ENCODE data around the gene ATXN7L1.
A peak's percentile ranks its signal among the peaks of the same experiment; 100 is the strongest.

Gene ATXN7L1

GRCh38 chr7:105613611-105614330, 262.6 kb downstream of the ATXN7L1 start:
- no peak overlapping the region for H3K4me3 ChIP-seq (ENCODE audit: low read depth, low read length)
- H3K36me3 ChIP-seq (replicated peaks) = peaks cover 3% of the 10 kb centered on the region
- H3K27me3 ChIP-seq (replicated peaks) = no peaks in the 10 kb centered on the region
- DNase-seq = no peak
- TF ChIP-seq, protein P1, sequence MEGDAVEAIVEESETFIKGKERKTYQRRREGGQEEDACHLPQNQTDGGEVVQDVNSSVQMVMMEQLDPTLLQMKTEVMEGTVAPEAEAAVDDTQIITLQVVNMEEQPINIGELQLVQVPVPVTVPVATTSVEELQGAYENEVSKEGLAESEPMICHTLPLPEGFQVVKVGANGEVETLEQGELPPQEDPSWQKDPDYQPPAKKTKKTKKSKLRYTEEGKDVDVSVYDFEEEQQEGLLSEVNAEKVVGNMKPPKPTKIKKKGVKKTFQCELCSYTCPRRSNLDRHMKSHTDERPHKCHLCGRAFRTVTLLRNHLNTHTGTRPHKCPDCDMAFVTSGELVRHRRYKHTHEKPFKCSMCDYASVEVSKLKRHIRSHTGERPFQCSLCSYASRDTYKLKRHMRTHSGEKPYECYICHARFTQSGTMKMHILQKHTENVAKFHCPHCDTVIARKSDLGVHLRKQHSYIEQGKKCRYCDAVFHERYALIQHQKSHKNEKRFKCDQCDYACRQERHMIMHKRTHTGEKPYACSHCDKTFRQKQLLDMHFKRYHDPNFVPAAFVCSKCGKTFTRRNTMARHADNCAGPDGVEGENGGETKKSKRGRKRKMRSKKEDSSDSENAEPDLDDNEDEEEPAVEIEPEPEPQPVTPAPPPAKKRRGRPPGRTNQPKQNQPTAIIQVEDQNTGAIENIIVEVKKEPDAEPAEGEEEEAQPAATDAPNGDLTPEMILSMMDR (IDR thresholded peaks at IDR 0.05; ENCODE audit: low read depth, low read length, missing control alignments) = no peak
- H3K27ac ChIP-seq = no peak overlapping the region
- in situ Hi-C loops (cut with HindIII; ENCODE audit: low pct_ligation_motif_present, low sequenced_read_pairs) = no loop called here

- Histone ChIP-seq H3K27me3 (replicated peaks) (no peaks in the 10 kb centered on the region), H3K4me3 (ENCODE audit: low read depth, low read length) (no peak overlapping the region), H3K27ac (no peak overlapping the region), H3K36me3 (replicated peaks) (peaks cover 3% of the 10 kb centered on the region)
- no peak for DNase-seq
- TF ChIP-seq, protein P1 (IDR thresholded peaks at IDR 0.05; ENCODE audit: low read depth, low read length, missing control alignments) = no peak
- in situ Hi-C loops (cut with HindIII; ENCODE audit: low pct_ligation_motif_present, low sequenced_read_pairs) = no loop called here
Observed at GRCh38 chr7:105612806-105613205, 263.6 kb downstream of the ATXN7L1 start.

DNA sequence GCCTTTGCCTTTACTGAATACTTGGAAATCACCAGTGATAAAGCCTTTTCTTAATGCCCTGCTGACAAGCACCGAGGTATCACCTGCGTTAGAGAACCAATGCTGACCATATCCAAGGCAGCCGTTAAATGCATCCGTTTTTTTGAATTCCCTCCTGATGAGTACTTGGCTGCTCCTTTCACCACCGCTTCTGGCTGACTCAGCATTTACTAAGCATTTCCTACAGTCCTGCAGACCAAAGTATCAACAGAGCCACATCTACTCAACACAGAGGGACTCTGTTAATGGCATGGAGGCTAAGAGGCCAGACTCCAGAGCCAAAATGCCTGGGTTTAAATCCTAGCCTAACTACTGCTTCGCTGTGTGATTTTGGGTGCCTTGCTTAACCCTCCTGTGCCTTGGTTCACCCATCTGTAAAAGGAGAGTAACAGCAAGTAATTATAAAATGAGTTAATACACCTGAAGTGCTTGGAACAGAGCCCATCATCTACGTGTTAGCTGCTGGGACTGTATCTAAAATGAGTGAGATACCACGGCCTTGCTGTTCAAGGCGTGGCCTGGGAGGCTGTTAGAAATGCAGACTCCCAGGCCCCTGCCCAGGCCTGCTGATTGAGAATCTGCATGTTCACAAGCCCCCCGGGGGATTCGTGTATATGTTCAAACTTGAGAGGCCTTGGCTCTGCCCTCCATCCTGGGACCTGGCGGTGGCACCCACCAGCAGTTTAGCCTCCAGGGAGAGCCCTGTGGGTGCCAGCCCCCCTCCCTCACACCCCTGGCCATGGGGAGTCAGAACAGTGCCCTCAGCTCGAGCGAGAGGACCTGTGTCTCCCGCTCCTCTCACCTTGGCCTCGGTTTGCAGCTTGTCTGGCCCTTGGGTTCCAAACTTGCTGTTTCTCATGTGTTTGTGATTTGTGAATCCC, 264.3 kb downstream of the ATXN7L1 start:
- in situ Hi-C loops (cut with HindIII; ENCODE audit: low pct_ligation_motif_present, low sequenced_read_pairs) = no loop called here
- H3K27me3 ChIP-seq (replicated peaks) = no peaks in the 10 kb centered on the region
- TF ChIP-seq, protein P1 (IDR thresholded peaks at IDR 0.05; ENCODE audit: low read depth, low read length, missing control alignments) = no peak
- H3K36me3 ChIP-seq (replicated peaks) = peaks cover 3% of the 10 kb centered on the region
- H3K27ac ChIP-seq = no peak overlapping the region
- DNase-seq = peak; percentile 6
- no peak overlapping the region for H3K4me3 ChIP-seq (ENCODE audit: low read depth, low read length)

GRCh38 chr7:105610165-105610930, 266.1 kb downstream of the ATXN7L1 start:
- peaks cover 3% of the 10 kb centered on the region for H3K36me3 ChIP-seq (replicated peaks)
- H3K4me3 ChIP-seq (ENCODE audit: low read depth, low read length) = no peak overlapping the region
- DNase-seq = no peak
- no peak overlapping the region for H3K27ac ChIP-seq
- in situ Hi-C loops (cut with HindIII; ENCODE audit: low pct_ligation_motif_present, low sequenced_read_pairs) = no loop called here
- no peaks in the 10 kb centered on the region for H3K27me3 ChIP-seq (replicated peaks)
- TF ChIP-seq, protein P1 (IDR thresholded peaks at IDR 0.05; ENCODE audit: low read depth, low read length, missing control alignments) = no peak

DNA sequence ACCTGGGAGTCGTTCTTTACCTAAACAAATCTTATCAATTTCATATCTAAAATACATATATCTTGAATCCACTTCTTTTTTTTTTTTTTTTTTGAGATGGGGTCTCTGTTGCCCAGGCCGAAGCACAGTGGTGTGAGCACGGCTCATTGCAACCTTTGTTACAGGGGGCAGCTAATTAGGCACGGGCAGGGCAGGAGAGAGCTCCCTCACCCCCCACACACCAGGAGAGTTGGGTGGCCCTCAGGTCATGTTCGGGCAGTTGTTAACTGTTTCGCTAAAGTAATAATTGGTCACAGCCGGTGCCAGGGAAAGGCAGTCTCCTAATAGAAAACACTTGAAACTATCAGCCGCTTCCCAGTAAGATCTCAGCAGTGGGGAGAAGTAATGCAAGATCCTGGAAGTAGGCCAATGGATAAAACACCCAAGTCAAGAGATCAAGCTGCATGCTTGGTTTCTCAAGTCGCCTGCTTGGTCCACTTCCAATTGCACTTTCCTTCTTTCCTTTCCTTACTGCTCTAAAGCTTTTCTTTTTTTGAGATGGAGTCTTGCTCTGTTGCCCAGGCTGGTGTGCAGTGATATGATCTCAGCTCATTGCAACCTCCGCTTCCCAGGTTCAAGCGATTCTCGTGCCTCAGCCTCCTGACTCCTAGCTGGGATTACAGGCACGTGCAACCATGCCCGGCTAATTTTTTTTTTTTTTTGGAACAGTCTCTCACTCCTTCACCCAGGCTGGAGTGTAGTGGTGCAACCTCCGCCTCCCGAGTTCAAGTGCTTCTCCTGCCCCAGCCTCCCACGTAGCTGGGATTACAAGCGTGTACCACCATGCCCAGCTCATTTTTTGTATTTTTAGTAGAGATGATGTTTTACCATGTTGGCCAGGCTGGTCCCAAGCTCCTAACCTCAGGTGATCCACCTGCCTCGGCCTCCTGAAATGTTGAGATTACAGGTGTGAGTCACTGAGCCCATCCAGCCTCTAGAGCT, 273.8 kb downstream of the ATXN7L1 start:
- H3K27me3 ChIP-seq (replicated peaks) = no peaks in the 10 kb centered on the region
- H3K36me3 ChIP-seq (replicated peaks) = no peaks in the 10 kb centered on the region
- TF ChIP-seq, protein P1 (IDR thresholded peaks at IDR 0.05; ENCODE audit: low read depth, low read length, missing control alignments) = no peak
- no peak for DNase-seq
- H3K27ac ChIP-seq = no peak overlapping the region
- no peak overlapping the region for H3K4me3 ChIP-seq (ENCODE audit: low read depth, low read length)
- in situ Hi-C loops (cut with HindIII; ENCODE audit: low pct_ligation_motif_present, low sequenced_read_pairs) = no loop called here
